ENCODE results near the gene ZNF516. TPM values are rescaled to one million over a fixed set of nuclear protein-coding genes. Genes with fewer than 3 reads are reported as not detected.

ZNF516 gene
- total RNA-seq, 6 experiments from 2014 or later, result 10.2 to 16.0 (median 13.7) TPM

DNA sequence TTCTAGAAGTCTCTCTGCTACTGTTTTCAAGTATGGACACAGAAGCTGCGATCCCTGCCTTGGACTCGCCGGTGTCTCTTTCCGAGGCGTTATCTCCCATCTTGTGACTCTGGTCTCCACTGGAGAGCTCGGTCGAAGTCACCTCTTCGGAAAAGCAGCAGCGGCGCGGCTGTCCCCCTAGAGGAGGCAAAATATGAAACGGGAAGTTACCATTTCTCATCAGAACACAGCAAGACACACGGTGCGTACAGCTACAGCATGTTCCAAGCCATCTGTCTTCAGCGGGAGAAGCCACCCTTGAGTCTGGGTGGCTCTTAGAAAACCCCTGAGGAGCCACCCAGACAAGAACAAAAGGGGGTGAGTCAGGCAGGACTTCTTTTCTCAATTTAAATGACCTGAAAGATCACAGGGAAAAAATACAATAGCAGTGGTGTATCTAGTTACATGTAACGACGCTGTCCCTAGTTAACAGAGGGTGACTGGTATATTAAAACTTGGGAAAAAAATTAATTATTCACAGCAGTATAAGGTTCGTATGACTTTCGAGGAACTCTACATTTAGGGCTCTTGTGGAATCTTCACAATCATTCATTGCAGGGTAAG lies 114.8 kb downstream of the ZNF516 start:
- no peak for TF ChIP-seq POLR2A (IDR thresholded peaks at IDR 0.05)
- TF ChIP-seq, protein P1, sequence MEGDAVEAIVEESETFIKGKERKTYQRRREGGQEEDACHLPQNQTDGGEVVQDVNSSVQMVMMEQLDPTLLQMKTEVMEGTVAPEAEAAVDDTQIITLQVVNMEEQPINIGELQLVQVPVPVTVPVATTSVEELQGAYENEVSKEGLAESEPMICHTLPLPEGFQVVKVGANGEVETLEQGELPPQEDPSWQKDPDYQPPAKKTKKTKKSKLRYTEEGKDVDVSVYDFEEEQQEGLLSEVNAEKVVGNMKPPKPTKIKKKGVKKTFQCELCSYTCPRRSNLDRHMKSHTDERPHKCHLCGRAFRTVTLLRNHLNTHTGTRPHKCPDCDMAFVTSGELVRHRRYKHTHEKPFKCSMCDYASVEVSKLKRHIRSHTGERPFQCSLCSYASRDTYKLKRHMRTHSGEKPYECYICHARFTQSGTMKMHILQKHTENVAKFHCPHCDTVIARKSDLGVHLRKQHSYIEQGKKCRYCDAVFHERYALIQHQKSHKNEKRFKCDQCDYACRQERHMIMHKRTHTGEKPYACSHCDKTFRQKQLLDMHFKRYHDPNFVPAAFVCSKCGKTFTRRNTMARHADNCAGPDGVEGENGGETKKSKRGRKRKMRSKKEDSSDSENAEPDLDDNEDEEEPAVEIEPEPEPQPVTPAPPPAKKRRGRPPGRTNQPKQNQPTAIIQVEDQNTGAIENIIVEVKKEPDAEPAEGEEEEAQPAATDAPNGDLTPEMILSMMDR (IDR thresholded peaks at IDR 0.05), result no peak
- Histone ChIP-seq H3K4me3 (no peak overlapping the region), H3K27me3 (no peaks in the 10 kb centered on the region), H3K9me3 (no peaks in the 10 kb centered on the region), H3K4me1 (peaks cover 0 to 10% (median 2%) of the 10 kb centered on the region in 4 donors), H3K36me3 (peaks cover 0 to 18% (median 8%) of the 10 kb centered on the region in 4 donors), H3K27ac (no peak overlapping the region)
- ATAC-seq, result no peak
- DNase-seq, result no peak
- intact Hi-C loops (cut with DNase I), result no loop called here
- 83% methylated on average over 8 of the region's 19 CpGs for WGBS (ENCODE audit: insufficient coverage, low coverage, low lambda C conversion rate, missing lambda C conversion rate)

DNA sequence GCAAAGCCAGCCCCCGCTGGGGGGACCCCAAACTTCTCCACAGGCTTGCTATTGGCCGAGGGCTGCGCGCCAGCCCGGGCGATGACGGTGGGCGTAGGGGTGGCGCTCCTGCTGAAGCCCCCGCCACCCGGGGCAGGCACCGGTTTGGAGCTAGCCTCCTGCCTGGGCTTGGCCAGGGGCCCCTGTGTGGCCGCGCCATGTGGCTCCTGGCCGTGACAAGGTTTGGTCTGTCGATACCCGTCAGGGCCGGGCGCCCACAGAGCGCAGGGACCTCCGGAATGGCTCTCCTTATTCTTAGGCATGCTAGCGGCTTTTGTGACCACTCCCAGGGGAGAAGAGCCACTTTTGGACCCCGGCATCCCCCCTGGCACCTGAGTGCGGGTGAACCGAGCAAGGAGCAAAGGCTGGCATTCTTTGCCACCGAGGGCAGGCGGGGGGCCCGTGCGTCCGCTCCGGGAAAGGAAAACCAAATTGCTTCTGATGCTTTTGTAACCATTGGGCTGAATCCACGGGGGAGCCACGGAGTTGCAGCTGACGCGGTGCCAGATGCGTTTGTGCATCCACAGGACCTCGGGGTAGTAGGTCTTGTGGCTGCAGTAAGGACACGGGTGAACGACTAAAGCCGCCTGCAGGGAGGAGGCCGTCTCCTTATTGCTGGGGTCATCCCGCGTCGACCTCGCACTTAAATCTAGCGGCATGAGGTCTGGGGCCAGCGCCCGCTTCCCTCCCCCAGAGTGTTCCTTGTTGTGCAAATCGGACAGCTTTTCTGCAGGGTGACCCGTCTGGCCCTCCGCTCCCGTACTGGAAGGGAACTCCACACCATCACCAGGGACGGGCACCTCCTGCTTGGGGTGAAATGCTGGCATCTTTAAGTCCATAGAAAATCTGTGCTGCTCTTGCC lies 115.6 kb downstream of the ZNF516 start:
- Histone ChIP-seq H3K27me3 (no peaks in the 10 kb centered on the region), H3K9me3 (no peaks in the 10 kb centered on the region), H3K27ac (no peak overlapping the region), H3K4me3 (no peak overlapping the region), H3K4me1 (peaks cover 0 to 10% (median 2%) of the 10 kb centered on the region in 4 donors), H3K36me3 (peaks cover 0 to 18% (median 8%) of the 10 kb centered on the region in 4 donors)
- no peak for DNase-seq
- WGBS (ENCODE audit: insufficient coverage, low coverage, low lambda C conversion rate, missing lambda C conversion rate), result no CpG with 5 or more reads among the region's 53 CpGs
- intact Hi-C loops (cut with DNase I), result no loop called here
- no peak for ATAC-seq
- no peak for TF ChIP-seq POLR2A (IDR thresholded peaks at IDR 0.05)
- TF ChIP-seq, protein P1 (IDR thresholded peaks at IDR 0.05), result no peak

DNA sequence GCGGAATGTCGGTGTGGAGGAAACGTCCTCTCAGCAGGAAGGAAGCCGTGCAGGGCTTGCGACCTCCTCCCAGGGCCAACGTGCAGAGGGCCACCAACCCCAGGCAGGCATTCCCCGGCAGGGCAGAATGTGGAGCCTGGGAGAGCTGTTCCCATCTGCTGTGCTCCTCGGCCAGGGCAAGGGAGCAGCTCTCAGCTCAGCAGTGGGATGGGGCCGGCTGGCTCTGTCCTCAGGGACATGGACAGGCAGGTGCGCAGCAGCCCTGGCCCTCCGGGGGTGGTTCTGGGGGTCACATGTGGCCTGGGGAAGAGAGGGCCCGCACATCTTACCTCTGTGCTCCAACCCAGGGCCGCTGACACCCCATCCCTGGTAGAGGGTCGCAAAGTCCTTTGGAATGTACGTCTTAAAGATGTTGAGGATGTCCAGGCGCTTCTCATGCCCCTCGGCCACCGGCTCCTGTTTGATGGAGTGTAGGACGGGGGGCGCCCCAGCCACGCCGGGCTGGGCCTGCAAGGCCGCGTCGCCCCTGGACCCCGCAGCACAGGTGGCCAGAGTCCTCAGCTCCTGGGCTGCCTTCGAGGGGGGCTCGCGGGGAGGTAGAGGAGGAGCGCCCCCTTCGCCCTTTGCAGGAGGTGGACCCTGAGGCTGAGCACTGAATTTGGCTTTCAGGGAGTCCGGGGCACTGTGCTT lies 116.4 kb downstream of the ZNF516 start:
- DNase-seq, result no peak
- no peak overlapping the region for H3K27ac ChIP-seq
- no peaks in the 10 kb centered on the region for H3K9me3 ChIP-seq
- H3K36me3 ChIP-seq, result peaks cover 0 to 18% (median 8%) of the 10 kb centered on the region in 4 donors
- H3K4me1 ChIP-seq, result peaks cover 0 to 12% (median 2%) of the 10 kb centered on the region in 4 donors
- TF ChIP-seq, protein P1 (IDR thresholded peaks at IDR 0.05), result no peak
- TF ChIP-seq POLR2A (IDR thresholded peaks at IDR 0.05), result no peak
- intact Hi-C loops (cut with DNase I), result no loop called here
- H3K4me3 ChIP-seq, result no peak overlapping the region
- 82% methylated on average over 2 of the region's 32 CpGs for WGBS (ENCODE audit: insufficient coverage, low coverage, low lambda C conversion rate, missing lambda C conversion rate)
- ATAC-seq, result peak; percentile 29 to 57 (median 38)
- H3K27me3 ChIP-seq, result no peaks in the 10 kb centered on the region

DNA sequence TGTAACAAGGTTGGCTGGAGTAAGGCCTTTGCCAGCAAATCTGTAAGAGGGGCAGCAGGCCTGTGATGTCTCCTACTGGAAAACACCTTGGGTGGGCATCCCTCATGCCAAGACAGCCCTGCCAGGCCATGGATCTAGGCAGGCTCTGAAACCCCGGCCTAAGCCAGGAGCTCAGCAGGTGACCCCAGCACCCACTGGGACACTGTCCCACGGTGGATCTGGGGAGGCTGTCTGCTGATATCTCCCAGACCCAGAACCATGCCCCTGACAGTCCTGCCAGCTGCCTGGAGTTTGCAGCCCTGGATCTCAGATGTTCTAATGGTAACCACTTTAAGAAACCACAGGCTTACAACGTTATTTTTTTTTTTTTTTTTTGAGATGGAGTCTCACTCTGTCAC lies 117.7 kb downstream of the ZNF516 start:
- intact Hi-C loops (cut with DNase I), result no loop called here
- 29% methylated on average over 1 of the region's 3 CpGs for WGBS (ENCODE audit: insufficient coverage, low coverage, low lambda C conversion rate, missing lambda C conversion rate)
- Histone ChIP-seq H3K4me1 (peaks cover 0 to 12% (median 2%) of the 10 kb centered on the region in 4 donors), H3K36me3 (peaks cover 0 to 18% (median 8%) of the 10 kb centered on the region in 4 donors), H3K4me3 (no peak overlapping the region), H3K9me3 (no peaks in the 10 kb centered on the region), H3K27me3 (no peaks in the 10 kb centered on the region), H3K27ac (no peak overlapping the region)
- DNase-seq (no peak), ATAC-seq (peak in 1 of 4 donors; percentile 12)
- TF ChIP-seq, protein P1 (IDR thresholded peaks at IDR 0.05), result no peak
- no peak for TF ChIP-seq POLR2A (IDR thresholded peaks at IDR 0.05)
